Esophagus muscularis mucosa (tissue), 4 donors: ENCODE measurements around the gene MGAT4B. TPM values are rescaled to one million over a fixed set of nuclear protein-coding genes. Genes with fewer than 3 reads are reported as not detected.

Source experiments
- DNase-seq: peaks from one replicate; pipeline ENCODE4 v3.0.0-alpha.2; 2017; ENCODE audit errors: extremely low spot score
- H3K27ac ChIP-seq, 4 donors: fragments of 200-600 bp; sonication (generic); replicated peaks in 1 of 4; 1 replicate in 3 of 4; 2 replicates in 1 of 4; pipeline ENCODE4 v1.5.1; 2016 to 2019; ENCODE audit warnings: mild to moderate bottlenecking in 1 of 4
- H3K27me3 ChIP-seq, 4 donors: fragments of 200-600 bp; sonication (generic); one replicate each; pipeline versions ENCODE4 v1.5.1 to v1.6.0; 2016 to 2019
- H3K36me3 ChIP-seq, 4 donors: fragments of 200-600 bp; sonication (generic); one replicate each; pipeline ENCODE4 v1.5.1; 2016 to 2019
- H3K4me1 ChIP-seq, 4 donors: fragments of 200-600 bp; sonication (generic); one replicate each; pipeline ENCODE4 v1.5.1; 2016 to 2019
- H3K4me3 ChIP-seq, 4 donors: fragments of 200-600 bp; sonication (generic); 1 replicate in 2 of 4; 2 replicates in 2 of 4; pipeline ENCODE4 v1.5.1; 2016 to 2019; ENCODE audit warnings: mild to moderate bottlenecking in 4 of 4, moderate library complexity in 1 of 4
- H3K9me3 ChIP-seq, 4 donors: fragments of 200-600 bp; sonication (generic); 1 replicate in 3 of 4; 2 replicates in 1 of 4; pipeline ENCODE4 v1.5.1; 2016 to 2019
- EP300 ChIP-seq: sonication (generic); formaldehyde crosslinking; IDR thresholded peaks from one replicate; pipeline ENCODE4 v1.6.1; 2017; ENCODE audit warnings: antibody characterized with exemption
- POLR2A ChIP-seq: fragments of 450-650 bp; IDR thresholded peaks from one replicate; pipeline ENCODE4 v1.6.1; 2017; ENCODE audit warnings: antibody characterized with exemption, moderate library complexity, mild to moderate bottlenecking, low read depth
- POLR2AphosphoS5 ChIP-seq, 2 donors: sonication (generic); formaldehyde crosslinking; IDR thresholded peaks; one replicate each; pipeline ENCODE4 v1.6.1; 2017; ENCODE audit warnings: antibody characterized with exemption in 2 of 2
- WGBS: methylation state at CpG from one replicate; pipeline ENCODE4 v1.1.5; 2018; 5-methylcytosine and 5-hydroxymethylcytosine counted together
- intact Hi-C: fragments of 100-400 bp; cut with DNase I; formaldehyde crosslinking; loops from one replicate; pipeline ENCODE4 v1.15.1; 2023
- total RNA-seq, 4 donors: library from RNA; depleted of rRNA; stranded (reverse); fragments of >200 nt; gene quantifications; one replicate each; pipeline versions ENCODE4 v1.1.0 to v1.2.1, GENCODE V29; 2016
- TF ChIP-seq, protein P1 (sequence below), 3 experiments: fragments of 200-600 bp in 2 of 3; fragments of 450-650 bp in 1 of 3; sonication (generic) in 2 of 3; IDR thresholded peaks; one replicate each; pipeline ENCODE4 v1.5.1; 2017 to 2019; ENCODE audit warnings: antibody characterized with exemption in 3 of 3, mild to moderate bottlenecking in 2 of 3, moderate library complexity in 1 of 3

MGAT4B gene
- total RNA-seq, 4 donors from 2014 or later: 47.1 to 70.6 (median 59.2) TPM

GRCh38 chr5:179805070-179805528 lies 1.6 kb downstream of the MGAT4B start:
- Histone ChIP-seq H3K27ac (peak overlapping the region; percentile 92 to 99 (median 98)), H3K4me3 (peak overlapping the region; percentile 76 to 99 (median 94)), H3K36me3 (peaks cover 9 to 22% (median 16%) of the 10 kb centered on the region in 4 donors), H3K9me3 (no peaks in the 10 kb centered on the region), H3K27me3 (no peaks in the 10 kb centered on the region), H3K4me1 (peaks cover 46 to 64% (median 56%) of the 10 kb centered on the region in 4 donors)
- intact Hi-C loops: loop anchor here (5.0 kb wide), 1 partner anchor 52 kb away; the partner anchor contains the start of gene MRNIP
- TF ChIP-seq EP300: no peak
- TF ChIP-seq, protein P1, sequence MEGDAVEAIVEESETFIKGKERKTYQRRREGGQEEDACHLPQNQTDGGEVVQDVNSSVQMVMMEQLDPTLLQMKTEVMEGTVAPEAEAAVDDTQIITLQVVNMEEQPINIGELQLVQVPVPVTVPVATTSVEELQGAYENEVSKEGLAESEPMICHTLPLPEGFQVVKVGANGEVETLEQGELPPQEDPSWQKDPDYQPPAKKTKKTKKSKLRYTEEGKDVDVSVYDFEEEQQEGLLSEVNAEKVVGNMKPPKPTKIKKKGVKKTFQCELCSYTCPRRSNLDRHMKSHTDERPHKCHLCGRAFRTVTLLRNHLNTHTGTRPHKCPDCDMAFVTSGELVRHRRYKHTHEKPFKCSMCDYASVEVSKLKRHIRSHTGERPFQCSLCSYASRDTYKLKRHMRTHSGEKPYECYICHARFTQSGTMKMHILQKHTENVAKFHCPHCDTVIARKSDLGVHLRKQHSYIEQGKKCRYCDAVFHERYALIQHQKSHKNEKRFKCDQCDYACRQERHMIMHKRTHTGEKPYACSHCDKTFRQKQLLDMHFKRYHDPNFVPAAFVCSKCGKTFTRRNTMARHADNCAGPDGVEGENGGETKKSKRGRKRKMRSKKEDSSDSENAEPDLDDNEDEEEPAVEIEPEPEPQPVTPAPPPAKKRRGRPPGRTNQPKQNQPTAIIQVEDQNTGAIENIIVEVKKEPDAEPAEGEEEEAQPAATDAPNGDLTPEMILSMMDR (IDR thresholded peaks at IDR 0.05): no peak
- TF ChIP-seq POLR2A: no peak
- no peak for TF ChIP-seq POLR2AphosphoS5 (IDR thresholded peaks at IDR 0.05)
- WGBS: 65% methylated on average over 5 of the region's 9 CpGs
- DNase-seq: no peak

- peak overlapping the region in 1 of 4 donors; percentile 92 for H3K27ac ChIP-seq
- H3K4me3 ChIP-seq: peak overlapping the region in 2 of 4 donors; percentile 93 to 99
- 82% methylated on average over 8 of the region's 8 CpGs for WGBS
- DNase-seq: no peak
- H3K4me1 ChIP-seq: peaks cover 46 to 64% (median 56%) of the 10 kb centered on the region in 4 donors
- no peak for TF ChIP-seq EP300
- TF ChIP-seq, protein P1 (IDR thresholded peaks at IDR 0.05): no peak
- no peak for TF ChIP-seq POLR2AphosphoS5 (IDR thresholded peaks at IDR 0.05)
- no peak for TF ChIP-seq POLR2A
- no peaks in the 10 kb centered on the region for H3K9me3 ChIP-seq
- H3K36me3 ChIP-seq: peaks cover 14 to 27% (median 21%) of the 10 kb centered on the region in 4 donors
- no peaks in the 10 kb centered on the region for H3K27me3 ChIP-seq
- intact Hi-C loops: no loop called here
These were observed 2.1 kb downstream of the MGAT4B start for GRCh38 chr5:179804555-179804947.

DNA sequence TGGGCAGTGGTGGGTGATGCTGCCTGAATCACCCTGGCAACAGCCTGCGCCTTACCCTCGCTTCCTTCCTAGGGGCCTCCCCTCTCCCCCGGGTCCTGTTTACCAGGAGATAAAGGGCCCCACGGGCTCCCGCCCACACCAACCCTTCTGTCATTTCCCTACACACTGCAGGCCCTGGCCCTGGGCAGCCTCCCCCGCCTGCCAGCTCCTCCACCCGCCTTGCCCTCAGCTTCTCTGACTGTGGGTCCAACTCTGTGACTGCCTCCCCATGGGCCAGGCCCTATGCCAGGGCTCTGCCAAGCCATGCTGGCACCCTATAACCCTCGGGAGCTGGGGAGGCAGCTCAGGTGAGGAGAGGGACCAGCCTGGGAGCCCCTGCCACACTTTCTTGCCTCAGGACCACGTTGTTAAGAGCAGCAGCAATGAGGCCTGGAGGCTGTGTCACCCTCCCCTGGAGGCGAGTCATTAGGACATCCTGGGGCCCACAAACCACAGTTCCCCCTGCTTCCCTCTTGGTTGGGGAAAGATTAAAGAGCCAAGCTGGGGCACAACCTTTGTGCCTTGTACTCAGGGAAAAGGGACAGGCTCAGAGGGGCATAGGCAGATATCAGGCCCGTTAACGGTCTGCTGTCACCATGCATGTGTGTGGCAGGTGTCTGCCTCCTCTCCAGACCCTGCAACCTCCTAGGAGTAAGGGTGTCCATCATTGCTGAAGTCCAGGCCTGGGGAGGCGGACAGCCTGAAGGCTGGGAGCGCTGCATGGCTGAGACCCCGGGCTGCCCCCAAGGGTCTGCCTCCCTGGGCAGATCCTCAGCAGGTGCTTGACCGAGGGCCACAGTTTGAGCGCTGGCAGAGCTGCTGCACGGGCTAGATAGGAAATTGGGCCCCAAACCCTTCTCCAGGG lies 2.8 kb downstream of the MGAT4B start:
- intact Hi-C loops: no loop called here

DNA sequence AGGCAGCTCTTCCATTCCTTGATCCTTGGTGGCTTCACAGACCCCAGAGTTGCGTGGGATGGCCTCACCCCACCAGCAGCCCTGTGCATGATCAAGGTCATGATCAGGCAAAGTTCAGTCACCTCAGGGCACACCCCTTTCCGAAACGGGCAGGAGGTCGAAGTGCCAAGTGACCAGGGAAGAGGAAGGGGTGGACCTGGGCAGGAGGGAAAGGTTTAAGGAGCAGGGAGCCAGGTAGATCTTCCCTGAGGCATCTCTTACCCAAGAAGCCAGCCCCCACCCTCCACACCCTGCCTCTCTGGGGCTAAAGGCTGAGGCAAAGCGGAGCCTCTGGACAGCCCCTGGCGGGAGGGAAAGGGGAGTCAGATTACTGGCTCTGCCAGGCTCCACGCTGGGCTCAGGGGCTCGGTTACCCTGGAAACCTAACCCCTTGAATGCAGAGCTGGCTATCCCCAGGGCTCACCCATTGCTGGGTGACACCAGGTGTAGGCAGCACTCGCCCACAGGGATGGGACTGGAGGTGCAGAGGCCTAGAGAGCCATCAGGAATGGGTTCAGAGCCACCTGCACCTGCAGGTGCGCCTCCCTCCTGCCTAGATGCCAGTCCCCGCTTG lies 3.6 kb downstream of the MGAT4B start:
- Histone ChIP-seq H3K27ac (peak overlapping the region in 1 of 4 donors; percentile 5), H3K9me3 (no peaks in the 10 kb centered on the region), H3K27me3 (no peaks in the 10 kb centered on the region), H3K4me1 (peaks cover 46 to 63% (median 54%) of the 10 kb centered on the region in 4 donors), H3K4me3 (no peak overlapping the region), H3K36me3 (peaks cover 29 to 42% (median 36%) of the 10 kb centered on the region in 4 donors)
- DNase-seq: no peak
- 77% methylated on average over 10 of the region's 11 CpGs for WGBS
- TF ChIP-seq POLR2AphosphoS5 (IDR thresholded peaks at IDR 0.05): no peak
- intact Hi-C loops: no loop called here

More for the DNA sequence above, 2.8 kb downstream of the MGAT4B start:
- 51% methylated on average over 11 of the region's 18 CpGs for WGBS
- Histone ChIP-seq H3K4me1 (peaks cover 46 to 64% (median 56%) of the 10 kb centered on the region in 4 donors), H3K27ac (peak overlapping the region in 1 of 4 donors; percentile 5), H3K36me3 (peaks cover 21 to 34% (median 28%) of the 10 kb centered on the region in 4 donors), H3K9me3 (no peaks in the 10 kb centered on the region), H3K27me3 (no peaks in the 10 kb centered on the region), H3K4me3 (no peak overlapping the region)
- TF ChIP-seq POLR2AphosphoS5 (IDR thresholded peaks at IDR 0.05) (no peak), POLR2A (no peak), EP300 (no peak)
- TF ChIP-seq, protein P1 (IDR thresholded peaks at IDR 0.05): no peak
- DNase-seq: no peak
